ENCODE results near the gene GFER. TPM values are rescaled to one million over a fixed set of nuclear protein-coding genes. Genes with fewer than 3 reads are reported as not detected.

Gene GFER
- total and polyA plus RNA-seq, 2 of the 8 experiments (the other 6 are each of a cell fraction or from before 2014, with no cell fraction given) = 17.7 to 37.9 TPM

DNA sequence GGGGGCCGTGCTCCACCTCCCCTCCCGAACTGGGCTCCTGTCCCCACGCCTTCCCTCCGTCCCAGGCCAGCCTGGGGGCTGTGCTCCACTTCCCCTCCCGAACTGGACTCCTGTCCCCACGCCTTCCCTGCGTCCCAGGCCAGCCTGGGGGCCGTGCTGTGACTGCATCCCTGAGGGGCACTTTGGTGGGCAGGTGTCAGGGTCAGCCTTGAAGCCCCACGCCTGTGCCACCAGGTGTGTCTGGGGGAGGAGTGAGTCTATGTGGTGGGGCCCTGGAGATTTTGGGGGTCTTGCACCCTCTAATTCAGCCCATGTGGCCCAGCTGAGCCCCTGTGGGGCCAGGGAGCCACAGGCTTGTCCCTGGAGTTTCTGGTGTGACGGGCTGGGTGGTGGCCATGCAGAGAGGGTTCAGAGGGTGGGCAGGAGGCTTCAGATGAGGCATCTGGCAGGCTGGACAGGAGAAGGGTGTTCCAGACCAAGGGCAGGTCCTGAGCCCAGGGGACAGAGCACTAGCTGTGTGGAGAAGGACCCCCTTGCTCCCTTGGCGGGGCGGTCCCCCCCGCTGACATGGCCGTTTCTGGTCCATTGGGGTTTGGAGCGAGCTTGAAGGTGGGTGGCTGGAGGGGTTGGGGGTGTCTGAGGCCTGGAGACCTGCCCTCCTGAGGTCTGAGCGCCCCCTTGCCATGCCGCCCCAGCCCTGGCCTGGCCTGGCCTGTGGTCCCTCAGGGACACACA, 50.9 kb downstream of the GFER start (continued):
- TF ChIP-seq PHF8 (conservative IDR thresholded peaks at IDR 0.05; ENCODE audit: low read depth, low read length) = no peak
